ENCODE results near the gene MOSMO. TPM values are rescaled to one million over a fixed set of nuclear protein-coding genes. Genes with fewer than 3 reads are reported as not detected.

MOSMO gene
- total and polyA plus RNA-seq, 2 of the 13 experiments (the other 11 are each of a cell fraction or from before 2014, with no cell fraction given): 26.7 to 32.6 TPM

- TF ChIP-seq E2F2 (CRISPR knock-in tag; IDR thresholded peaks at IDR 0.05; ENCODE audit: borderline replicate concordance) (no peak), SALL2 (CRISPR knock-in tag; IDR thresholded peaks at IDR 0.05) (peak; percentile 86), CHD2 (IDR thresholded peaks at IDR 0.05; ENCODE audit: low read depth, low read length) (0 out of 2 replicates have a peak, but pooled peaks have one; percentile 37), SNAPC4 (CRISPR knock-in tag; IDR thresholded peaks at IDR 0.05) (peak; percentile 66; the same call in 1 of the 2 replicates), ZNF841 (CRISPR knock-in tag; IDR thresholded peaks at IDR 0.05; ENCODE audit: borderline replicate concordance) (no peak), THRA (CRISPR knock-in tag; IDR thresholded peaks at IDR 0.05; ENCODE audit: borderline replicate concordance) (no peak), MTA1 (CRISPR knock-in tag; IDR thresholded peaks at IDR 0.05; ENCODE audit: borderline replicate concordance) (peak; percentile 67; the same call in 1 of the 2 replicates), SAP130 (CRISPR knock-in tag; IDR thresholded peaks at IDR 0.05; ENCODE audit: low read depth) (peak; percentile 91), PHF8 (CRISPR knock-in tag; IDR thresholded peaks at IDR 0.05) (peak; percentile 91), ZBTB4 (CRISPR knock-in tag; IDR thresholded peaks at IDR 0.05; ENCODE audit: borderline replicate concordance) (peak; percentile 60; the same call in 1 of the 2 replicates), KMT2A (CRISPR knock-in tag; IDR thresholded peaks at IDR 0.05) (no peak), MTA3 (CRISPR knock-in tag; IDR thresholded peaks at IDR 0.05) (0 out of 2 replicates have a peak, but pooled peaks have one; percentile 30), ZNF143 (CRISPR knock-in tag; IDR thresholded peaks at IDR 0.05) (0 out of 2 replicates have a peak, but pooled peaks have one; percentile 17), SP1 (IDR thresholded peaks at IDR 0.05) (no peak), SP1 (CRISPR knock-in tag; IDR thresholded peaks at IDR 0.05) (0 out of 2 replicates have a peak, but pooled peaks have one; percentile 22), ZGPAT (CRISPR knock-in tag; IDR thresholded peaks at IDR 0.05) (peak; percentile 62), KLF15 (CRISPR knock-in tag; IDR thresholded peaks at IDR 0.05; ENCODE audit: borderline replicate concordance) (0 out of 2 replicates have a peak, but pooled peaks have one; percentile 61)
Measured at GRCh38 chr16:22007509-22008214, at the start of gene MOSMO (continued).

Measured in HepG2 (cell line).